K562 (cell line): ENCODE results near the gene SLC19A2.

Experiments
- CBX5 ChIP-seq: IDR thresholded peaks from 2 replicates; pipeline ENCODE4 v1.6.1; 2014; ENCODE audit warnings: low read depth, borderline replicate concordance
- CREB5 ChIP-seq: fragments of 250-450 bp; sonication (Bioruptor Pico); IDR thresholded peaks from 2 replicates; pipeline ENCODE4 v1.5.0; 2020; ENCODE audit warnings: mild to moderate bottlenecking
- CTCF ChIP-seq, 3 experiments: IDR thresholded peaks in 2 of 3; conservative IDR thresholded peaks in 1 of 3; 2 replicates each; pipeline ENCODE4 v1.5.1; 2011 to 2012; ENCODE audit warnings: low read length in 3 of 3, mild to moderate bottlenecking in 3 of 3, control low read depth in 2 of 3, improper control_type of control experiment in 1 of 3, inconsistent platforms in 1 of 3, low read depth in 1 of 3, mixed read lengths in 1 of 3, moderate library complexity in 1 of 3; ENCODE audit not compliant: insufficient read depth in 2 of 3
- FOXK2 ChIP-seq, 2 experiments: fragments of 450-650 bp; IDR thresholded peaks in 1 of 2; conservative IDR thresholded peaks in 1 of 2; 2 replicates each; pipeline ENCODE4 v1.6.1; 2016; ENCODE audit warnings: low read depth in 2 of 2, mild to moderate bottlenecking in 1 of 2
- JUND ChIP-seq, 2 experiments: IDR thresholded peaks; 2 replicates in 1 of 2; 3 replicates in 1 of 2; pipeline ENCODE4 v1.6.1; 2011; ENCODE audit warnings: borderline replicate concordance in 2 of 2, low read depth in 2 of 2, low read length in 2 of 2, improper control_type of control experiment in 1 of 2, missing biosample characterization in 1 of 2, missing genetic modification characterization in 1 of 2, missing genetic modification reagents in 1 of 2
- MAFK ChIP-seq: IDR thresholded peaks from 2 replicates; pipeline ENCODE4 v1.6.1; 2011; ENCODE audit warnings: low read length, improper control_type of control experiment
- NFATC3 ChIP-seq: fragments of 450-650 bp; IDR thresholded peaks from 2 replicates; pipeline ENCODE4 v1.6.1; 2017; ENCODE audit warnings: mild to moderate bottlenecking
- NR3C1 ChIP-seq: sonication (generic); formaldehyde crosslinking; IDR thresholded peaks from 2 replicates; pipeline ENCODE4 v1.8.1; 2022; ENCODE audit warnings: missing genetic modification reagents
- RFX5 ChIP-seq: IDR thresholded peaks from 2 replicates; pipeline ENCODE4 v1.6.1; 2011; ENCODE audit warnings: low read depth, mild to moderate bottlenecking, improper control_type of control experiment, low read length
- TAF15 ChIP-seq: fragments of 200-400 bp; formaldehyde crosslinking; IDR thresholded peaks from 2 replicates; pipeline ENCODE4 v1.6.1; 2017; ENCODE audit warnings: mild to moderate bottlenecking, low read depth, low read length, moderate library complexity

- TF ChIP-seq NFATC3 (no peak), MAFK (no peak), JUND (IDR thresholded peaks at IDR 0.05; ENCODE audit: borderline replicate concordance, low read depth, low read length) (no peak), JUND (tag; IDR thresholded peaks at IDR 0.05; ENCODE audit: borderline replicate concordance, low read depth, low read length) (no peak), CREB5 (CRISPR knock-in tag) (no peak), NR3C1 (CRISPR knock-in tag) (no peak), FOXK2 (conservative IDR thresholded peaks at IDR 0.05 in 1 of 2, IDR thresholded peaks at IDR 0.05 in 1 of 2; ENCODE audit: low read depth in 2 of 2) (no peak), CBX5 (no peak), RFX5 (no peak), TAF15 (no peak), CTCF (IDR thresholded peaks at IDR 0.05 in 2 of 3, conservative IDR thresholded peaks at IDR 0.05 in 1 of 3; ENCODE audit: insufficient read depth in 2 of 3, low read depth in 1 of 3, low read length in 3 of 3) (no peak)
These were observed 2.4 kb upstream of the SLC19A2 start for GRCh38 chr1:169488157-169488556.
